ENCODE measurements around the gene HCN2.
"Not testable (repeated sequence)": the region's sequence is repeated elsewhere in the genome, so short reads cannot be mapped to it uniquely, and the experiment has no call there.

The HCN2 gene

DNA sequence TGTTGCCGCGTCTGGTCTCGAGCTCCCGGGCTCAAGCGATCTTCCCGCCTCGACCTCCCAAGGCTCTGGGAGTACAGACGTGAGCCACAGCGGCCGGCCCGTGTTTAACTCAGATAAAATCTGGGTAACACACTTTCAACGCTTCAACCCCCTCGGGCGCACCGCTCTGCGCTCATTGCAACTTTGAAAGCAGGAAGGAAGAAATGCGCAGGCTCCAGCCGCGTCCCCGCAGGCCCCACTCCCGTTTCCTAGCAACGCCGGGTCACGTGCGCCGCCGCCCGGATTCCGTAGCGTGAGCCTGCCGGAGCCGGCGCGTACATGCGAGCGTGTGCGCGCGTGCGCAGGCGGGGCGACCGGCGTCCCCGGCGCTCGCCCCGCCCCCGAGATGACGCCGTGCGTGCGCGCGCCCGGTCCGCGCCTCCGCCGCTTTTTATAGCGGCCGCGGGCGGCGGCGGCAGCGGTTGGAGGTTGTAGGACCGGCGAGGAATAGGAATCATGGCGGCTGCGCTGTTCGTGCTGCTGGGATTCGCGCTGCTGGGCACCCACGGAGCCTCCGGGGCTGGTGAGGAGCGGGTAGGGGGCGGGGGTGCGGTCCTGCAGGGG lies 17.4 kb upstream of the HCN2 start, which contains the start of gene BSG:
Gene BSG (plus strand): TSS at position 457 of the 603 bp plus-strand sequence. CDS start 39 bp downstream, at position 496.
- DNase-seq = peak; percentile 96

DNA sequence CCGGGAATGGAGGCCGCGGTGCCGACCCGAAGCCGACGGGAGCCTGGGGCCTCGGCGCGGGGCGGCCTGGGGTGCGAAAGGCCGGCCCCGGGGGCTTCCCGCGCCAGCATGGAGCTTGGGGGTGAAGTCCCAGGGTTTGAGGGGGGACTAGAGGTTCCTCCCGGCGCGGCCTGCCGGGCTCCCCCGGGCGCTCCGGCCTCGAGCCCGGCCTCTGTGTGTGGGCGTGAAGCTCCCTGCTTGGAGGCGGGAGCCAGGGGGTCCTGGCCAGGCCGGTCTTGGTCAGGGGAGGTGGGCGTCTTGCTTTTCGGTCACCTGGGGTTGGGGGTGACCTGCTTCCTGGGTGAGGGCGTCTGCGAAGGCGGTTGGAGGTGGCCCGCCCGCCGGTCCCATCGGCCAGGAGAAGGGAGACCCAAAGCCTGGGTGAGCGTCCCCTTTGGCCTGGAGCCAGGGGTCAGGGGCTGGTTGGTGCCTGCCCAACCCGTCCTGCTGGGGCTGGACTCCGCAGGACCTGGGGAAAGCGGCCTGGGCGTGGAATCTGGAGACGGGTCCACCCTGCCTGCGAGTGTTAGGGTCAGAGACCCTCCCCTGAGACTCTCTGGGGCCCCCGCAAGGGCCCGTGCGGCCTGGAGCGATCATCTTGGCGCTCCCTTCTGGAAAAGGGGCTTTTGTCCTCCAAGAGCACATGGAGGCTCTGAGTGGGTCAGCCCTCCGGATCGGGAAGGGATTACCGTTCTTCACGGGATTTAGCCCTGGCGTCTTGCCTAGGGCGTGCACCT lies 16.8 kb upstream of the HCN2 start:
- DNase-seq = peak; percentile 86

GRCh38 chr19:573519-573825 lies 16.2 kb upstream of the HCN2 start:
- DNase-seq = no peak

GRCh38 chr19:574658-575526 lies 14.8 kb upstream of the HCN2 start:
- no peak for DNase-seq

GRCh38 chr19:575527-576506 lies 13.9 kb upstream of the HCN2 start:
- DNase-seq = no peak

GRCh38 chr19:576768-577438 lies 12.8 kb upstream of the HCN2 start:
- no peak for DNase-seq

- no peak for DNase-seq
Observed at GRCh38 chr19:577439-578392, 12.0 kb upstream of the HCN2 start.

DNA sequence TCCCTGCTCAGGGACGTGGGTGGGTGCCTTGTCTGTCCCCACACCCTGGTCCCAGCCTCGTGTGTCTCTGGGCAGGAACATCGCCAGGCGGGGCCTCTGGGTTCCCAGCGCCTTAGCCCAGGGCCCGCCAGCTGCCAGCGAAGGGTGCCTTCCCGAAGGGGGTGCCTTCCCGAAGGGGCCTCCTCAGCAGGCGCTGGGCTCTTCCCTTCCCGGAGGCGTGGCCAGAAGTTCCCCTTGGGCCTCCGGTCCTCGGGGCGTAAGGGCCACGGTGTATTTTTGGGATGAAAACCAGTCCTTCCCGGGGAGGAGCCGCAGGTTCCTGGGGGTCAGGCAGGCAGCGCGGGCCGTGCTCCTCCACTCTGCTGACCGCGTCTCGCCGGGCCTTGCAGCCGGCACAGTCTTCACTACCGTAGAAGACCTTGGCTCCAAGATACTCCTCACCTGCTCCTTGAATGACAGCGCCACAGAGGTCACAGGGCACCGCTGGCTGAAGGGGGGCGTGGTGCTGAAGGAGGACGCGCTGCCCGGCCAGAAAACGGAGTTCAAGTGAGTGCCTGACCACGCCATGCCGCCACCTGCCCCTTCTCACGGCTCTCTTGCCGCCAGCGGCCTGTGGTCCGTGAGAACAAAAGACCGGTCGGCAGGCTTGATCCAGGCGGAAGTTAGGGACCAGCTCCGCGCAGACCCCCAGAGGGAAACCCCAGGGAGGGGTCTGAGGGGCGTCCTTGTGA lies 10.4 kb upstream of the HCN2 start:
- DNase-seq = no peak

DNA sequence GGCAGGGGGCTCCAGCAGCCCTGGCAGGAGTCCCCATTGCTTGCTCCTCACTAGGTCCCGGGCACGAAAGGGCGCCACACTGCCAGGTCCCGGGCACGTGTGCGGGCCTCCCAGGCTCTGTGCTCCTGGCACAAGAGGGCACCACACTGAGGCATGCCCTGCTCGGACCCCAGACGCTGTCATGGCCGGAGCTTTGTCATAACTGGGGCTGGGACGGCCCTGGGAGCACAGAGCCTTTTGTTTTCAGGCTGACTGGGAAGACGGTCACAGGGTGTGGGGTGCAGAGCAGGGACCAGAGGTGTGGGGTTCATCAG lies 9.9 kb upstream of the HCN2 start:
- DNase-seq = no peak

DNA sequence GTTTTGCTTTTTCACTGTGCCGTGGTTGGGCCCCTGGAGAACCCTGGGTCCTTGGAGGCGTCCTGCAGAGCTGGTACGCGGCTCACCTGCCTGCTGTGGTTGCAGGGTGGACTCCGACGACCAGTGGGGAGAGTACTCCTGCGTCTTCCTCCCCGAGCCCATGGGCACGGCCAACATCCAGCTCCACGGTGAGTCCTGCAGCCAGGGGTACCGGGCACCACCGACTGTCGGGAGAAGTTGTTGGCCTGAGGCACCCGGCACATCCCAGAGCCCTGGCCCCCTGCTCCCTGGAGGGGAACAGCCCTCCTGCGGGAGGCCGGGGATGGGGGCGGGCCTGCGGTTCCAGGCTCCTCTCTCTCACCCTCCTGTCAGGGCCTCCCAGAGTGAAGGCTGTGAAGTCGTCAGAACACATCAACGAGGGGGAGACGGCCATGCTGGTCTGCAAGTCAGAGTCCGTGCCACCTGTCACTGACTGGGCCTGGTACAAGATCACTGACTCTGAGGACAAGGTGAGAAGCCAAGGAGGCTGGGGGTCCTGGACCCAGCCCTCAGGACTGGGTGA lies 9.3 kb upstream of the HCN2 start:
- DNase-seq = no peak

DNA sequence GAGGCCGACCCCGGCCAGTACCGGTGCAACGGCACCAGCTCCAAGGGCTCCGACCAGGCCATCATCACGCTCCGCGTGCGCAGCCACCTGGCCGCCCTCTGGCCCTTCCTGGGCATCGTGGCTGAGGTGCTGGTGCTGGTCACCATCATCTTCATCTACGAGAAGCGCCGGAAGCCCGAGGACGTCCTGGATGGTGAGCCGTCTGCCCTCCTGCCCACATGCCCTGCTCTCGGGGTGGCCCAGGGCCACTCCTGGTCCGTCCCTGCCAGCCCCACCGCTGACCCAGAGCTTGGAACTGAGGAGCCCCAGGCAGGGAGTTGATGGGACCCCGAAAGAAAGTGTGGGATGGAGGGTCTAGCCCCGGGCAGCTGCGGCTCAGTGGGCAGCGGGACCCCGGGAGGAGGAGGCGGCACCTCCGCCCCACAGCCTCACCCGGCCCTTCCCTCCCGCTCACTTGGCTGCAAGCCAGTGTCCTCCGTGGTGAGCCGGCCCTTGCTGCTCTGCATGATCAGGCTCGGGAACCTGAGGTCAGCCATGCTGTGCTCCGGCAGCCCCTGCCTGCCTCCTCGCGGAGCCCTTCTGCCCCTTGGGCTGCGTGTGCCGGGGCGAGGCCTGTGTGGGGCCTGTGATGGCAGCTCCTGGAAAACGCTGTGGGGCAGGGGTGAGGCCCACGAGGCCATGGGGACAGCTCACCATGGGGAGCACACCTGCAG lies 8.1 kb upstream of the HCN2 start:
- no peak for DNase-seq

DNA sequence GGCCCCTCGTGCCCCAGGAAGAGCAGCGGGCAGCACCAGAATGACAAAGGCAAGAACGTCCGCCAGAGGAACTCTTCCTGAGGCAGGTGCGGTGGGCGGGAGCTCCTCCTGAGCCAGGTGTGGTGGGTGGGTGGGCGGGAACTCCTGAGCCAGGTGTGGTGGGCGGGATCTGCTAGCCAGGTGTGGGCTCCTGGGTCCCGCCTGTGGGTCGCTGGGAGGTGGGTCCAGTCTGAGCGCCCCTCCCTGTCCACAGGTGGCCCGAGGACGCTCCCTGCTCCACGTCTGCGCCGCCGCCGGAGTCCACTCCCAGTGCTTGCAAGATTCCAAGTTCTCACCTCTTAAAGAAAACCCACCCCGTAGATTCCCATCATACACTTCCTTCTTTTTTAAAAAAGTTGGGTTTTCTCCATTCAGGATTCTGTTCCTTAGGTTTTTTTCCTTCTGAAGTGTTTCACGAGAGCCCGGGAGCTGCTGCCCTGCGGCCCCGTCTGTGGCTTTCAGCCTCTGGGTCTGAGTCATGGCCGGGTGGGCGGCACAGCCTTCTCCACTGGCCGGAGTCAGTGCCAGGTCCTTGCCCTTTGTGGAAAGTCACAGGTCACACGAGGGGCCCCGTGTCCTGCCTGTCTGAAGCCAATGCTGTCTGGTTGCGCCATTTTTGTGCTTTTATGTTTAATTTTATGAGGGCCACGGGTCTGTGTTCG lies 7.0 kb upstream of the HCN2 start:
- DNase-seq = no peak

- no peak for DNase-seq
Observed at GRCh38 chr19:583198-583967, 6.3 kb upstream of the HCN2 start.

DNA sequence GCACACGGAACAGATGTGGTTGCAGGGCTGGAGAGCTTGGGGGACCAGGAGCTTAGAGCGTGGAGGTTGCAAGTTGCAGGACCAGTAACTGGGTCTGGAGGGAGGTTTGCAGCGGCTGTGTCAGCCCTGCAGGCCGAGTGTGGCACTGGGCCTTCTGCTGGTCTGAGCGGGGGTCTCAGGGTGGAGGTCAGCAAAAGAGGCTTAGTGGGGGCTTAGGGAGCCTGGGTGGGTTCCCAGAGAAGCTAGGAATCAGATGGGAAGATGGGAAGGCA lies 5.8 kb upstream of the HCN2 start:
- peak; percentile 54 for DNase-seq

DNA sequence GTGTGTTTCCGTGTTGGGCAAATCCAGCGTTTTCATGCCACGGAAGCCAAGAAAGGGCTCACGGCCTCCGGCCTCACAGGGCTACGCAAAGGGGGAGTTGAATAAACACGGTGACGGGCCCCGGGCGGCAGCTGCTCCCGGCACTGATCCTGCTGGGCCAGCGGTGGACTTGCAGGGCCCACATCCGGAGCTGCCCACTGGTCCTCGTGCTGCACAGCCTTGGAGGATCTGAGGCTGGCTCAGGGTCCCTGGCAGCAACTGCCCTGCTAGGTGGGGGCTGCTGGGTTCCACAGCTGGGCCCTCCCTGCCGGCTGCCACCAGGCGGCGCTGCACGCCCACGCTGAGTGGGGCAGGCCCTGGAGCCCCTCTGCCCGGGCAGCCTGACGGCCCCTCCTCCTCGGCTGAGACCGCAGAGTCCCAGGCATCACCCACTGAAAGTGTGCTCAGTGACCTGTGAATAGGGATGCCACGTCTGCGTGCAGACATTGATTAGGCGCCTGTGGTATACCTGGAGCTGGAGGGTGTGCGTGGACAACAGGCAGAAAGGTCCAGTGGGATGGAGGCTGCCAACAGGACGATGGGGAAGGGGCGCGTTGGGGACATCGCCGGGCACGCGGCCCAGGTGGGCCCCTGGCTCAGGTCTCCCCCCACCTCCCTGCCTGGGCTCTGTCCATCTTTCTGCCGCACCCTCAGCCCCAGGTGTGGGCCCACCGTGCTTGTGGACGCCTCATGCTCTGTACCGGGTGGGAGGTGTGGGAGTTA lies 5.3 kb upstream of the HCN2 start:
- peak; percentile 82 for DNase-seq

DNA sequence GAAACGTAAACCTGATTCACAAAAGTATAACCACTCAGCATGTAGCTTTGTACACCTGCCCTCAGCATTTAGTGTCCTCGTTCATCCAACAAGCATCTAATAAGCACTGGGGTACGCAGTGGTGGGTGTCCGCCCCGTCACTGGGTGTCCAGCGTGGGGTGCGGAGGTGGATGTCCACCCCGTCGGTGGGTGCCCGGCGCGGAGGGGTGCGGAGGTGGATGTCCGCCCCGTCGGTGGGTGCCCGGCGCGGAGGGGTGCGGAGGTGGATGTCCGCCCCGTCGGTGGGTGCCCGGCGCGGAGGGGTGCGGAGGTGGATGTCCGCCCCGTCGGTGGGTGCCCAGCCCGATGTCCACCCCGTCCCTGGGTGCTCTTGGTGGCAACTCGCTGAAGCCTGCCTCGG lies 4.5 kb upstream of the HCN2 start:
- not testable (repeated sequence) for DNase-seq

- no peak for DNase-seq
Observed at GRCh38 chr19:585551-586110, 4.0 kb upstream of the HCN2 start.
